CD4-positive, alpha-beta T cell (primary cell): ENCODE data around the gene EDRF1. TPM values are rescaled to one million over a fixed set of nuclear protein-coding genes. Genes with fewer than 3 reads are reported as not detected.

Experiments
- ATAC-seq: fragments of 200-7000 bp; cut with Tn5 transposase; one replicate; pipeline ENCODE4 v1.10.0; 2022; ENCODE audit warnings: mild to moderate bottlenecking; ENCODE audit not compliant: poor library complexity
- CTCF ChIA-PET: fragments of 350-600 bp; sonication (Branson Sonifier 250); formaldehyde crosslinking; loops from one replicate; lab custom pipeline; 2021; ENCODE audit warnings: antibody characterized with exemption, inconsistent platforms; lab: Charles Lee
- POLR2A ChIA-PET: fragments of 350-600 bp; sonication (Branson Sonifier 250); formaldehyde crosslinking; loops from one replicate; lab custom pipeline; 2021; ENCODE audit warnings: antibody characterized with exemption, inconsistent platforms; lab: Charles Lee
- DNase-seq, 14 experiments: peaks; one replicate each; pipeline ENCODE4 v3.0.0-alpha.2; 2013 to 2020; ENCODE audit warnings: mixed read lengths in 2 of 14
- H3K27ac ChIP-seq, 2 donors: one replicate each; pipeline versions ENCODE4 v1.5.1 to v1.7.0; 2013; ENCODE audit warnings: low read length in 2 of 2, low read depth in 1 of 2, mild to moderate bottlenecking in 1 of 2
- H3K27me3 ChIP-seq, 2 experiments: 1 replicate in 1 of 2; 2 replicates in 1 of 2; pipeline versions ENCODE4 v1.6.1 to v1.7.0; 2013; ENCODE audit warnings: low read length in 2 of 2, control low read depth in 1 of 2, mild to moderate bottlenecking in 1 of 2, moderate library complexity in 1 of 2; ENCODE audit not compliant: insufficient read depth in 2 of 2, control insufficient read depth in 1 of 2
- H3K36me3 ChIP-seq: one replicate; pipeline ENCODE4 v1.6.1; 2013; ENCODE audit warnings: low read length, control low read depth; ENCODE audit not compliant: insufficient read depth
- H3K4me1 ChIP-seq: one replicate; pipeline ENCODE4 v1.6.1; 2013; ENCODE audit warnings: low read length, control low read depth; ENCODE audit not compliant: insufficient read depth
- H3K4me3 ChIP-seq: one replicate; pipeline ENCODE4 v1.5.1; 2013; ENCODE audit warnings: mild to moderate bottlenecking, low read length, moderate library complexity
- H3K9me3 ChIP-seq, 2 experiments: 1 replicate in 1 of 2; 2 replicates in 1 of 2; pipeline versions ENCODE4 v1.6.1 to v1.7.0; 2013; ENCODE audit warnings: low read length in 2 of 2, mild to moderate bottlenecking in 2 of 2, control low read depth in 1 of 2, moderate library complexity in 1 of 2; ENCODE audit not compliant: control insufficient read depth in 1 of 2, insufficient read depth in 1 of 2
- H3K27ac Mint-ChIP-seq: one replicate; pipeline ENCODE4 v1.8.0; 2020; ENCODE audit warnings: mixed read lengths
- H3K27me3 Mint-ChIP-seq: one replicate; pipeline ENCODE4 v1.8.0; 2021; ENCODE audit warnings: mixed read lengths
- H3K36me3 Mint-ChIP-seq: one replicate; pipeline ENCODE4 v1.8.0; 2021; ENCODE audit warnings: low read depth, mixed read lengths
- H3K4me1 Mint-ChIP-seq: one replicate; pipeline ENCODE4 v1.8.0; 2021; ENCODE audit warnings: low read depth, mixed read lengths
- H3K4me3 Mint-ChIP-seq: one replicate; pipeline ENCODE4 v1.8.0; 2020; ENCODE audit warnings: mild to moderate bottlenecking, mixed read lengths
- H3K9me3 Mint-ChIP-seq: one replicate; pipeline ENCODE4 v1.8.0; 2020; ENCODE audit warnings: mixed read lengths
- intact Hi-C, 2 experiments: fragments of 100-400 bp; cut with DNase I in 1 of 2; cut with micrococcal nuclease in 1 of 2; formaldehyde crosslinking; loops; one replicate each; pipeline versions ENCODE4 v1.15.1 to v1.9.0; 2023 to 2025; cut with DNase I, micrococcal nuclease
- total RNA-seq, 174 experiments: library from RNA in 2 of 174; stranded (reverse) in 2 of 174; gene quantifications; one replicate each; pipeline ENCODE4 v1.2.3 and lab custom pipeline; 2021 to 2026
- TF ChIP-seq, protein P1 (sequence below): fragments of 200-600 bp; IDR thresholded peaks from one replicate; pipeline ENCODE4 v1.8.0; 2022; ENCODE audit warnings: antibody characterized with exemption, mild to moderate bottlenecking

The EDRF1 gene
- total RNA-seq, 2 experiments from 2014 or later, result 39.0 to 39.8 TPM

DNA sequence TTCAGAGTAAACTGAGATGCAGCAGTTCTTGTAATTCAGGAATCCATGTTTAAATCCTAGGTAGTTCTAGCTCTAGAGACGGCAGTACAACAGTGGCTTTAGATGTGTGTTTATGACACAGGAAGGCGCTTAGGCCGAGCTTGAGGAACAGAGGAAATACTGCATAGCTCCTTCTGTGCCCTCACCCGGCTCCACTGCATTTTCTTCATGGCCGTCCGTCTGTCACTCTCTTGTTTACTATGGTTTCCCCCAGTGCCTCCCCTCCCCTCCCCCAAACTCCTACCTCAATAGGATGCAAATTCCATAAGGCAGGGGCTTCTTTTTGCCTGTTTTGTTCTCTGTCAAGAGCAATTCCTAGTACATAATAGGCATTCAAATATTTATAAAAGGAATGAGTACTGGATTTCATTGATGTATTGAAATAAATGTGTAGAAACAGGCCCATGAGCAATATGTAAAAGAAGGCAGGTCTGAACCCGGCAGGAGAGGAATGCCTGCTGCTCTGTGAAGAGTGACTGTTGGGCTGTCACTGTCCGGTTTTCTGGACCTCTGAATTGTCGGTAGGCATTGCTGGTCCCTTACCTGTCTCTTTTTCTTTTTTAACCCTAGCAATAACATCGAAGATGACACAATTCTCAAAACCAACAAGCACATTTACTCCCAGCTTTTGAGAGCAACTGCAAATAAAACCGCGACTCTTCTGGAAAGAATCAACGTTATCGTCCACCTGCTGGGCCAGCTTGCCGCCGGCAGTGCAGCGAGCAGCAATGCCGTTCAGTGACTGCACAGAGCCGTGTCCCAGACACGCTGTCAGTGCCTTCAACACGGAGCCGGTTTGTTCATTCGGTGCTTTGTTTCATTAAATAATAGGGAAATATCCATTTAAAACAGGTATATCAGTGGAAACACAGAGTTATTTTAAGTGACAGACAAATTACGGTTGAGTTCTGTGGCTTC, 43.5 kb downstream of the EDRF1 start:
- Mint-ChIP-seq H3K36me3 (peaks cover 86% of the 10 kb centered on the region), H3K9me3 (no peaks in the 10 kb centered on the region), H3K27me3 (no peaks in the 10 kb centered on the region), H3K4me1 (no peaks in the 10 kb centered on the region), H3K27ac (no peak overlapping the region), H3K4me3 (no peak overlapping the region)
- no peak for ATAC-seq
- Histone ChIP-seq H3K27me3 (no peaks in the 10 kb centered on the region), H3K27ac (no peak overlapping the region), H3K4me1 (no peaks in the 10 kb centered on the region), H3K36me3 (peaks cover 75% of the 10 kb centered on the region), H3K9me3 (no peaks in the 10 kb centered on the region), H3K4me3 (no peak overlapping the region)
- DNase-seq, result no peak
- TF ChIP-seq, protein P1, sequence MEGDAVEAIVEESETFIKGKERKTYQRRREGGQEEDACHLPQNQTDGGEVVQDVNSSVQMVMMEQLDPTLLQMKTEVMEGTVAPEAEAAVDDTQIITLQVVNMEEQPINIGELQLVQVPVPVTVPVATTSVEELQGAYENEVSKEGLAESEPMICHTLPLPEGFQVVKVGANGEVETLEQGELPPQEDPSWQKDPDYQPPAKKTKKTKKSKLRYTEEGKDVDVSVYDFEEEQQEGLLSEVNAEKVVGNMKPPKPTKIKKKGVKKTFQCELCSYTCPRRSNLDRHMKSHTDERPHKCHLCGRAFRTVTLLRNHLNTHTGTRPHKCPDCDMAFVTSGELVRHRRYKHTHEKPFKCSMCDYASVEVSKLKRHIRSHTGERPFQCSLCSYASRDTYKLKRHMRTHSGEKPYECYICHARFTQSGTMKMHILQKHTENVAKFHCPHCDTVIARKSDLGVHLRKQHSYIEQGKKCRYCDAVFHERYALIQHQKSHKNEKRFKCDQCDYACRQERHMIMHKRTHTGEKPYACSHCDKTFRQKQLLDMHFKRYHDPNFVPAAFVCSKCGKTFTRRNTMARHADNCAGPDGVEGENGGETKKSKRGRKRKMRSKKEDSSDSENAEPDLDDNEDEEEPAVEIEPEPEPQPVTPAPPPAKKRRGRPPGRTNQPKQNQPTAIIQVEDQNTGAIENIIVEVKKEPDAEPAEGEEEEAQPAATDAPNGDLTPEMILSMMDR, result no peak
- intact Hi-C loops, result no loop called here
- ChIA-PET POLR2A (interaction anchor here (0.7 kb wide), 1 partner anchor 715 kb away, joined by 3 read pairs; no protein-coding TSS in a partner anchor), CTCF (no interaction called here)

DNA sequence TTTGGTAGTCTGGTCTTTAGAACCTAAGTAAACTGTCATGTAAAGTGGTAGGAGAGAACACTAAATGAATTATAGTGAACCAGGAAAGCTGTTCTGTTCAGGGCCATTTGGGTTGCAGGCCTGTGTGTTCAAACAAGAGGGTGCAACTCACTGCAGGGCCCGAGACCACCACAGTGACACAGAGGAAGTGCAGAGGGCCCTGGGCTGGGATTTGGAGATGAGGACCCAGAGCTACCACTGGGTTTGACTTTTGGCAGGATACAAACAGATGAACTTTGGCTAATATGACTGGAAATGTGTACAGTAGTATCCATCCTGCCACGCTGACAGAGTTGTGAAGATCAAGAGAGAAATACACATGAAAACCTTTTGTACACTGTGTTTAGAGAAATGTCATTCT, 46.3 kb downstream of the EDRF1 start:
- ChIA-PET CTCF (no interaction called here), POLR2A (no interaction called here)
- TF ChIP-seq, protein P1, result no peak
- Mint-ChIP-seq H3K27ac (no peak overlapping the region), H3K27me3 (no peaks in the 10 kb centered on the region), H3K9me3 (no peaks in the 10 kb centered on the region), H3K4me3 (no peak overlapping the region), H3K36me3 (peaks cover 75% of the 10 kb centered on the region), H3K4me1 (no peaks in the 10 kb centered on the region)
- Histone ChIP-seq H3K36me3 (peaks cover 50% of the 10 kb centered on the region), H3K4me1 (no peaks in the 10 kb centered on the region), H3K27me3 (no peaks in the 10 kb centered on the region), H3K27ac (no peak overlapping the region), H3K9me3 (no peaks in the 10 kb centered on the region), H3K4me3 (no peak overlapping the region)
- DNase-seq (no peak), ATAC-seq (no peak)
- intact Hi-C loops, result no loop called here

DNA sequence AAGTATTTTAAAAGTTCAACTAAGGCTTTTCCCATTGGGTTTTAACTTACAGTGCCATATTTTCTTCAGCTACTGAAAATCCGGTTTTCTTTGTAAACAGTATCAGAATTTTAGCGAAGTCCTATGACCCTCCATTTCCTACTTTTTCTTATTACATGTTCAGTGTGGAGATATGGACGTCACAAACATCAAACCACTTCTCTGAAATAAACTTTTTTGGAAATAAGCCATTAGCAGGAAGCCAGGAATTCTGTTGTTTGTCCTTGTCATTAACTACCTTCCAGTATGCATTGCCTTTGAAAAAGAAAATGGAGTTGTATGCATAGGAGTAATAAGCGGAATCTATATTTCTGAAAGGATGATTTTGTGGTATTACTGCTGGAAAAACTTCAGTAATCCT, 47.0 kb downstream of the EDRF1 start:
- ATAC-seq (no peak), DNase-seq (no peak)
- Histone ChIP-seq H3K4me1 (no peaks in the 10 kb centered on the region), H3K36me3 (peaks cover 44% of the 10 kb centered on the region), H3K27me3 (no peaks in the 10 kb centered on the region), H3K27ac (no peak overlapping the region), H3K4me3 (no peak overlapping the region), H3K9me3 (no peaks in the 10 kb centered on the region)
- intact Hi-C loops, result no loop called here
- no peak overlapping the region for H3K4me3 Mint-ChIP-seq
- POLR2A ChIA-PET, result no interaction called here
- H3K27ac Mint-ChIP-seq, result no peak overlapping the region
- peaks cover 70% of the 10 kb centered on the region for H3K36me3 Mint-ChIP-seq
- no peaks in the 10 kb centered on the region for H3K9me3 Mint-ChIP-seq
- TF ChIP-seq, protein P1, result no peak
- no peaks in the 10 kb centered on the region for H3K27me3 Mint-ChIP-seq
- no peaks in the 10 kb centered on the region for H3K4me1 Mint-ChIP-seq
- CTCF ChIA-PET, result no interaction called here
